Body of pancreas (tissue), 4 donors: Measurements from ENCODE around the gene RAB44.

Experiments used
- CTCF ChIP-seq, 7 experiments: fragments of 450-650 bp in 4 of 7; fragments of 200-600 bp in 3 of 7; sonication (generic) in 3 of 7; IDR thresholded peaks; one replicate each; pipeline ENCODE4 v1.5.1; 2016 to 2019; ENCODE audit warnings: antibody characterized with exemption in 7 of 7
- POLR2A ChIP-seq, 3 donors: fragments of 450-650 bp; IDR thresholded peaks; one replicate each; pipeline ENCODE4 v1.6.1; 2016; ENCODE audit warnings: antibody characterized with exemption in 3 of 3, mild to moderate bottlenecking in 2 of 3

DNA sequence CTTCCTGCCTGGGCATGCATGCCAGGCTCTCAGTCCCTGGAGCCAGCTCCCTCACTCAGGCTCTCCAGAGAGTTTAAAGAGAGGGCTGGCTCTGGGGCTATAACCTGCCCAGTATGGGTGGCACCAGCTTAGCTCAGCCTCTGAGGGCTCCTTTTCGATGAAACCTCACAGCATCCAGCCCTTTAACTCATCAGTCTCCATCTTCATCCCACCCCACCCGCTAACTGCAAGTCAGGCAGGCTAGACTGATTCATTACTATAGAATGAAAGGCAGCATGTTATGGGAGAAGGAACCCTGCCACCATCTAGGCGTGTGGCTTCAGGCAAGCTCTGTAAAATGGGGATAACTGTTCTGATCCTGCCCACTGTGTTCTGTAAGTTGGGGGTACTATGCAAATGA lies 53.5 kb downstream of the RAB44 start:
- TF ChIP-seq CTCF (IDR thresholded peaks at IDR 0.05) (no peak), POLR2A (IDR thresholded peaks at IDR 0.05) (no peak)
